ENCODE data around the gene AKT1.

AKT1 gene

GRCh38 chr14:104756477-104757237, 38.9 kb downstream of the AKT1 start:
- no peak overlapping the region for H3K4me3 ChIP-seq (ENCODE audit: low read depth, low read length)
- TF ChIP-seq CTCF (IDR thresholded peaks at IDR 0.05; ENCODE audit: insufficient read depth, low read length, missing control alignments): no peak
- ChIA-PET POLR2A (no interaction called here), CTCF (interaction anchor here (3.8 to 4.6 kb wide), 2 partner anchors 11 to 14 kb away, joined by 15 to 49 read pairs; no protein-coding TSS in a partner anchor)
- no peak for DNase-seq (ENCODE audit: low read depth, low spot score)

GRCh38 chr14:104755621-104756020, 39.9 kb downstream of the AKT1 start:
- TF ChIP-seq CTCF (IDR thresholded peaks at IDR 0.05; ENCODE audit: insufficient read depth, low read length, missing control alignments): no peak
- POLR2A ChIA-PET: no interaction called here
- no peak overlapping the region for H3K4me3 ChIP-seq (ENCODE audit: low read depth, low read length)
- DNase-seq (ENCODE audit: low read depth, low spot score): no peak
- CTCF ChIA-PET: interaction anchor here (1.2 to 4.3 kb wide), 3 partner anchors 9 to 70 kb away, joined by 3 to 44 read pairs (median 37); no protein-coding TSS in a partner anchor

- peak overlapping the region; percentile 98 for H3K4me3 ChIP-seq (ENCODE audit: low read depth, low read length)
- CTCF ChIA-PET: interaction anchor here (0.7 to 4.3 kb wide), 6 partner anchors 10 to 72 kb away, joined by 3 to 44 read pairs (median 4); no protein-coding TSS in a partner anchor
- no peak for DNase-seq (ENCODE audit: low read depth, low spot score)
- TF ChIP-seq CTCF (IDR thresholded peaks at IDR 0.05; ENCODE audit: insufficient read depth, low read length, missing control alignments): no peak
- POLR2A ChIA-PET: interaction anchor here (1.0 to 1.6 kb wide), 2 partner anchors 12 to 17 kb away, joined by 3 to 5 read pairs; no protein-coding TSS in a partner anchor
These were observed 41.2 kb downstream of the AKT1 start for GRCh38 chr14:104754213-104754851.

GRCh38 chr14:104753528-104754212, 41.9 kb downstream of the AKT1 start:
- no peak for DNase-seq (ENCODE audit: low read depth, low spot score)
- peak overlapping the region; percentile 98 for H3K4me3 ChIP-seq (ENCODE audit: low read depth, low read length)
- no peak for TF ChIP-seq CTCF (IDR thresholded peaks at IDR 0.05; ENCODE audit: insufficient read depth, low read length, missing control alignments)
- ChIA-PET POLR2A (interaction anchor here (1.0 to 1.6 kb wide), 3 partner anchors 7 to 17 kb away, joined by 3 to 5 read pairs (median 3); no protein-coding TSS in a partner anchor), CTCF (interaction anchor here (0.7 to 4.3 kb wide), 4 partner anchors 11 to 67 kb away, joined by 3 to 44 read pairs (median 20); no protein-coding TSS in a partner anchor)

- no peak for TF ChIP-seq CTCF (IDR thresholded peaks at IDR 0.05; ENCODE audit: insufficient read depth, low read length, missing control alignments)
- CTCF ChIA-PET: interaction anchor here (0.8 to 4.3 kb wide), 9 partner anchors 12 to 289 kb away, joined by 3 to 44 read pairs (median 3); no protein-coding TSS in a partner anchor
- POLR2A ChIA-PET: interaction anchor here (1.1 to 1.6 kb wide), 2 partner anchors 8 to 18 kb away, joined by 3 to 5 read pairs; no protein-coding TSS in a partner anchor
- H3K4me3 ChIP-seq (ENCODE audit: low read depth, low read length): peak within 1 kb of the TSS; percentile 98
- peak; percentile 85 for DNase-seq (ENCODE audit: low read depth, low spot score)
These were observed 42.6 kb downstream of the AKT1 start, which contains the start of gene SIVA1 for GRCh38 chr14:104752735-104753527. TSS of gene SIVA1 (plus strand) at chr14:104753147. CDS start at chr14:104753202, 55 bp downstream.

All from AG04449 (cell line).